K562 (cell line): Measurements from ENCODE around the gene UBXN11. TPM values are rescaled to one million over a fixed set of nuclear protein-coding genes. Genes with fewer than 3 reads are reported as not detected.

Source experiments
- CHD1 ChIP-seq: fragments of 200-600 bp; sonication (generic); IDR thresholded peaks from one replicate; pipeline ENCODE4 v1.6.1; 2012; ENCODE audit warnings: mild to moderate bottlenecking, moderate library complexity, low read length, inconsistent platforms
- HDAC3 ChIP-seq: fragments of 450-650 bp; IDR thresholded peaks from 2 replicates; pipeline ENCODE4 v1.6.1; 2018; ENCODE audit warnings: borderline replicate concordance, mild to moderate bottlenecking, moderate library complexity; ENCODE audit not compliant: partially characterized antibody
- HMGN3 ChIP-seq: IDR thresholded peaks from 2 replicates; pipeline ENCODE4 v1.6.1; 2011; ENCODE audit warnings: borderline replicate concordance, low read depth, mild to moderate bottlenecking, mixed read lengths, low read length; ENCODE audit not compliant: insufficient read length; ENCODE audit errors: extremely low read depth
- MCM5 ChIP-seq: fragments of 450-650 bp; IDR thresholded peaks from 2 replicates; pipeline ENCODE4 v1.6.1; 2016; ENCODE audit warnings: low read depth
- MTA1 ChIP-seq: fragments of 450-650 bp; IDR thresholded peaks from 2 replicates; pipeline ENCODE4 v1.6.1; 2017; ENCODE audit warnings: borderline replicate concordance
- POU5F1 ChIP-seq: fragments of 150-350 bp; IDR thresholded peaks from 2 replicates; pipeline ENCODE4 v1.6.1; 2014; ENCODE audit warnings: borderline replicate concordance, low read length, low read depth, mild to moderate bottlenecking; ENCODE audit not compliant: partially characterized antibody
- SETDB1 ChIP-seq: IDR thresholded peaks from one replicate; pipeline ENCODE4 v1.6.1; 2012; ENCODE audit warnings: low read length, control low read depth, inconsistent platforms
- THRAP3 ChIP-seq: fragments of 450-650 bp; IDR thresholded peaks from 2 replicates; pipeline ENCODE4 v1.6.1; 2016; ENCODE audit warnings: mild to moderate bottlenecking, inconsistent platforms, borderline replicate concordance
- ZNF561 ChIP-seq: fragments of 450-650 bp; formaldehyde crosslinking; conservative IDR thresholded peaks from 2 replicates; pipeline ENCODE4 v1.4.0; 2020; ENCODE audit warnings: mild to moderate bottlenecking, moderate library complexity
- ZNF699 ChIP-seq: fragments of 250-450 bp; sonication (Bioruptor Pico); IDR thresholded peaks from 2 replicates; pipeline ENCODE4 v1.8.0; 2021; ENCODE audit warnings: mild to moderate bottlenecking, moderate library complexity; ENCODE audit not compliant: insufficient replicate concordance
- ZNF76 ChIP-seq: fragments of 250-450 bp; sonication (Bioruptor Pico); IDR thresholded peaks from 2 replicates; pipeline ENCODE4 v1.4.0; 2020; ENCODE audit warnings: mild to moderate bottlenecking, moderate library complexity, borderline replicate concordance
- polyA plus RNA-seq, 8 experiments: library from polyadenylated mRNA; depleted of rRNA in 4 of 8; stranded (reverse) in 5 of 8; unstranded in 3 of 8; fragments of >200 nt; fragmentation: Nextera tagmentation in 2 of 8; fragmentation: Illumina TruSeq in 1 of 8; extraction: Ambion mirVana in 2 of 8; extraction: Trizol in 1 of 8; gene quantifications; 2 replicates each; pipeline versions ENCODE4 v1.2.1 to v1.2.3, GENCODE V29; 2011 to 2014; ENCODE audit warnings: inconsistent platforms in 1 of 8, missing spikeins in 1 of 8
- total RNA-seq, 7 experiments: library from RNA; depleted of rRNA in 6 of 7; stranded (reverse); fragments of >200 nt in 6 of 7; fragmentation: Illumina TruSeq in 2 of 7; extraction: Trizol in 2 of 7; gene quantifications; 2 replicates each; pipeline versions ENCODE4 v1.2.1 to v1.2.3, GENCODE V29; 2011 to 2021; ENCODE audit warnings: low replicate concordance in 1 of 7
- TF ChIP-seq, protein P1 (sequence below): sonication (generic); IDR thresholded peaks from 2 replicates; pipeline ENCODE4 v1.6.1; 2016
- TF ChIP-seq, protein P2 (sequence below): fragments of 450-650 bp; IDR thresholded peaks from 2 replicates; pipeline ENCODE4 v1.6.1; 2016; ENCODE audit warnings: low read depth

UBXN11 gene
- total and polyA plus RNA-seq, 9 of the 15 experiments (the other 6 are each of a cell fraction or from before 2014, with no cell fraction given) = 0.48 to 34.3 (median 11.3) TPM

DNA sequence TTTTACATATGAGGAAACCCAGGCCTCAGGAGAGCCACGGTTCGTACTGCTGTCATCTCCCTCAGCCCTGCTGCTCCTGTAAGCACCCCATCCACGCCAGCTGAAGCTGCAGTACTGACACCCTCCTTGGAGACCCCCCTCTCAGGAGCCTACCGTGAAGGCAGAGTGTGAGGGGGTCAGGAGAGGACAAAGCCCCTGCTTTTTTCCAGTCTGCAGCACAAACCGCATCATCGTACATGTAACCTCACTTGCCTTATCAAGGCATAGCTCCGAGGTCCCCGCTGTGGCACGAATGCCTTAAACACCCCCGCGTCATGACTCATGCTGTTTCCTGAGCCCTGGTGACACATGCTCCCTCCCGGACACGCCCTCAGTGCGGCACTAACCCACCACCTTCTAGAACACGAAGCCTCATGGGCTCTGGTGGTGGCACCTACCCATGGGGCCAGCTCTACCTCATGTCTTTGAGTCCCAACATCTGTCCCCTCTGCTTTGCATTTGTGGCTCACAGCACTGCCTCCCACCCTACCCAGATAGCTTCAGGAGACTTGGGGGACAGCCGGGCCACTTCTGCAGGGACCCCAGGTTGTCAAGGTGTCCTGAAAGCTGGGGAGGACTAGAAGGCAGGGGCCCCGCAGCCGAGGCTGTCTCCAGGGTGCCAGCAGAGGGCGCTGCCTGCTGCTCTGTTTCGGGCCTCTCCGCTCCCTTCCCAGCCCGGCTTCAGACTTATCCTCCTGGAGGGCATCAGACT, 21.7 kb downstream of the UBXN11 start (continued):
- TF ChIP-seq, protein P1, sequence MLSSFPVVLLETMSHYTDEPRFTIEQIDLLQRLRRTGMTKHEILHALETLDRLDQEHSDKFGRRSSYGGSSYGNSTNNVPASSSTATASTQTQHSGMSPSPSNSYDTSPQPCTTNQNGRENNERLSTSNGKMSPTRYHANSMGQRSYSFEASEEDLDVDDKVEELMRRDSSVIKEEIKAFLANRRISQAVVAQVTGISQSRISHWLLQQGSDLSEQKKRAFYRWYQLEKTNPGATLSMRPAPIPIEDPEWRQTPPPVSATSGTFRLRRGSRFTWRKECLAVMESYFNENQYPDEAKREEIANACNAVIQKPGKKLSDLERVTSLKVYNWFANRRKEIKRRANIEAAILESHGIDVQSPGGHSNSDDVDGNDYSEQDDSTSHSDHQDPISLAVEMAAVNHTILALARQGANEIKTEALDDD = peak; percentile 39; the same call in 1 of the 2 replicates
- TF ChIP-seq HDAC3 (no peak), CHD1 (no peak), MCM5 (no peak), THRAP3 (no peak), ZNF76 (no peak; the same call in 1 of the 2 replicates), SETDB1 (peak; percentile 31), MTA1 (peak; percentile 83), ZNF561 (CRISPR knock-in tag) (no peak), POU5F1 (no peak), ZNF699 (CRISPR knock-in tag) (no peak), HMGN3 (no peak)
- TF ChIP-seq, protein P2, sequence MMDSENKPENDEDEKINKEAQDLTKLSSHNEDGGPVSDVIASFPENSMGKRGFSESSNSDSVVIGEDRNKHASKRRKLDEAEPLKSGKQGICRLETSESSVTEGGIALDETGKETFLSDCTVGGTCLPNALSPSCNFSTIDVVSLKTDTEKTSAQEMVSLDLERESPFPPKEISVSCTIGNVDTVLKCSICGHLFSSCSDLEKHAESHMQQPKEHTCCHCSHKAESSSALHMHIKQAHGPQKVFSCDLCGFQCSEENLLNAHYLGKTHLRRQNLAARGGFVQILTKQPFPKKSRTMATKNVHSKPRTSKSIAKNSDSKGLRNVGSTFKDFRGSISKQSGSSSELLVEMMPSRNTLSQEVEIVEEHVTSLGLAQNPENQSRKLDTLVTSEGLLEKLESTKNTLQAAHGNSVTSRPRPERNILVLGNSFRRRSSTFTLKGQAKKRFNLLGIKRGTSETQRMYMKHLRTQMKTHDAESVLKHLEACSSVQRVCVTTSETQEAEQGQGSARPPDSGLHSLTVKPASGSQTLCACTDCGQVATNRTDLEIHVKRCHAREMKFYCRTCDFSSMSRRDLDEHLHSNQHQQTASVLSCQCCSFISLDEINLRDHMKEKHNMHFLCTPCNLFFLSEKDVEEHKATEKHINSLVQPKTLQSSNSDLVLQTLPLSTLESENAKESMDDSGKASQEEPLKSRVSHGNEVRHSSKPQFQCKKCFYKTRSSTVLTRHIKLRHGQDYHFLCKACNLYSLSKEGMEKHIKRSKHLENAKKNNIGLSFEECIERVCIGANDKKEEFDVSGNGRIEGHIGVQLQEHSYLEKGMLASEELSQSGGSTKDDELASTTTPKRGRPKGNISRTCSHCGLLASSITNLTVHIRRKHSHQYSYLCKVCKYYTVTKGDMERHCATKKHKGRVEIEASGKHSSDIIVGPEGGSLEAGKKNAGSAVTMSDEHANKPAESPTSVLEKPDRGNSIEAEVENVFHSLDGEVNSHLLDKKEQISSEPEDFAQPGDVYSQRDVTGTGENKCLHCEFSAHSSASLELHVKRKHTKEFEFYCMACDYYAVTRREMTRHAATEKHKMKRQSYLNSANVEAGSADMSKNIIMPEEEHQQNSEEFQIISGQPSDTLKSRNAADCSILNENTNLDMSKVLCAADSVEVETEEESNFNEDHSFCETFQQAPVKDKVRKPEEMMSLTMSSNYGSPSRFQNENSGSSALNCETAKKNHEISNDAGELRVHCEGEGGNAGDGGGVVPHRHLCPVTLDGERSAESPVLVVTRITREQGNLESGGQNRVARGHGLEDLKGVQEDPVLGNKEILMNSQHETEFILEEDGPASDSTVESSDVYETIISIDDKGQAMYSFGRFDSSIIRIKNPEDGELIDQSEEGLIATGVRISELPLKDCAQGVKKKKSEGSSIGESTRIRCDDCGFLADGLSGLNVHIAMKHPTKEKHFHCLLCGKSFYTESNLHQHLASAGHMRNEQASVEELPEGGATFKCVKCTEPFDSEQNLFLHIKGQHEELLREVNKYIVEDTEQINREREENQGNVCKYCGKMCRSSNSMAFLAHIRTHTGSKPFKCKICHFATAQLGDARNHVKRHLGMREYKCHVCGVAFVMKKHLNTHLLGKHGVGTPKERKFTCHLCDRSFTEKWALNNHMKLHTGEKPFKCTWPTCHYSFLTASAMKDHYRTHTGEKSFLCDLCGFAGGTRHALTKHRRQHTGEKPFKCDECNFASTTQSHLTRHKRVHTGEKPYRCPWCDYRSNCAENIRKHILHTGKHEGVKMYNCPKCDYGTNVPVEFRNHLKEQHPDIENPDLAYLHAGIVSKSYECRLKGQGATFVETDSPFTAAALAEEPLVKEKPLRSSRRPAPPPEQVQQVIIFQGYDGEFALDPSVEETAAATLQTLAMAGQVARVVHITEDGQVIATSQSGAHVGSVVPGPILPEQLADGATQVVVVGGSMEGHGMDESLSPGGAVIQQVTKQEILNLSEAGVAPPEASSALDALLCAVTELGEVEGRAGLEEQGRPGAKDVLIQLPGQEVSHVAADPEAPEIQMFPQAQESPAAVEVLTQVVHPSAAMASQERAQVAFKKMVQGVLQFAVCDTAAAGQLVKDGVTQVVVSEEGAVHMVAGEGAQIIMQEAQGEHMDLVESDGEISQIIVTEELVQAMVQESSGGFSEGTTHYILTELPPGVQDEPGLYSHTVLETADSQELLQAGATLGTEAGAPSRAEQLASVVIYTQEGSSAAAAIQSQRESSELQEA = no peak
